Measurements from ENCODE around the gene AGAP1.

AGAP1 gene

DNA sequence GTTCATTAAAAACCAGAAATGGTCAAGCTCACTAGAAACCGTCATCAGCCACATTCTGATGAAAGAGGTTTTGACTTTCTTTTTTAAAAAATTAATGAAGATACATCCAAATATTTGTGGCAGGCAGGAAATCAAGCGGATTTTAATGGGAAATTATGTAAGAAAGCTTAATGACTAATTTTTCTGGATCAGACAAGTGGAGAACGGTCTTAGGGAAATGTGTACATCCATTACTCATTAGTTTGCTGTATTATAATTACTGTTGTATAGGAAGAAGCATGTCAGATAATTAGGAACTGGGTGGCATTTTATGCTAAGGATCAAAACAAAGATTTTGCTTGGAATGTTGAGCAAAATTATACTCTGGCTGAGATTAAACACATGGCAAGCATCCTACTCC is 39.4 kb downstream of the AGAP1 start:
- no peak for DNase-seq (ENCODE audit: low read depth in 2 of 2)

DNA sequence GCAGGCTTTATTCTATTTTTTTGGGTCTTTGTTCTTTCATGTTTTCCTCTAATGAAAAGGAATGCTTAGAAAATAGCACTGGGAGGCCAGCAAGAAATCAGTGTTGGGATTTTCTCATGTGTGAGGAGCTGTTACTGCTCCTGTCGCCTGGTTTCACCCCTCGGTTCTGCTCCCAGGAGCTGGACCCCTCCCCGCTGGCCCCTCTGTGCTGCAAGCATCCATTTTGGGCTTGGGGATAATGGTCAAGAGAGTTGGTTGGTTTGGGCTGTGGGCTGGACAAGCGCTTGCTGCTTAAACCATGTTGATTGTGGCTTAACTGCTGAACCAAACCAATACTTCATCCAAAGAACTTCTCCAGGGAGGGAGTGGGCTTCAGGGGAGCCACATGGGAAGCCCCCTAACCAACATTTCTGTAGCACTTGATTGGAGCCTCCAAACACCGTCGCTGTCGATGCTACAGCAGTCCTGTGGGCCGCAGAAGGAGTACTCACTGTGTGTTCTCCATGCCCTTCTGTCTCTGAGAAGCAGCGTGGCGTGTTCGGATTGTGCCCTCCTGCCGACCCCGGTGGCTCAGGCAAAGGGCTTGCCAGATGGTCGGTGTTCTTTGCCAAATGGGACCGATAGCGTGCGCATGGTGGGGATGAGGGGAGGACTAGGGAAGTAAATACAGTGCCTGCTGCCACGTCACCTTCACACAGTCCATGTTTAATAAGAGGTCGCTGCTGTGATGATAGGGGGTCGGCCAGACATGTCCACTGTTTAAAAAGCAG is 40.0 kb downstream of the AGAP1 start:
- no peak for DNase-seq (ENCODE audit: low read depth in 2 of 2)

DNA sequence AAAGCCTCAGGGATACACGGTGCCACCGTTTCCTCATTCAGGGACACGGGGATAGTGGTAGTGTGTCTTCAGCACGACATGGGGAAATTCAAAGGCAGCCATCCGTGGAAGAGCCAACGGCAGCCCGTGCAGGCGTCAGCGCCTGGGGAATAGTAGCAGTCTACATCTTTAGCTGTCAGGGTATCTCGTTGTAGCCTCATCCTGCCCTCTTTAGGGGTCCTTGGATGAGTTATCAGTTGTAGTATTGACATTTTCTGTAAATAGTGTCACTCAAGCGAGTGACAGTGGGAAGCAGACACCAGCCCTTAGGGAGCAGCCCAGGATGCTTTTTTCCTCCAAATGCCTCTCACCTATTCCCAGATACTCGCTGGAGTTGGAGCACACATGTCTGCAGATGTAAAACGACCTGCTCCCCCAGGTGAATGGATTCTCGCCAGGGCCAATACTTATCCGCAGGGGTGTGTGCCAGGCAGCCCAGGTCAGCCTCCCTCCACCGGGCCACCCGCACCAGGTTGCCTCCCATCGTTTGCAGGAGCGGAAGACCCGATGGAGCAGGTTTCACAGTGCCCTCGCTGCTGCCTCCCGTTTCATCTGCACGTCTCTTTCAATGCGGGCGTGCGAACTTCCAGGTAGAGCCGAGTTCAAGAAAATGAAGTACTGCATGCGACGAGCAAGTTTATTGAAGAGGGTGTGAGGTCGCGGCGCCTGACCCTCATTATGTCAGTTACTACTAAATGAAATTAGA is 41.0 kb downstream of the AGAP1 start:
- DNase-seq (ENCODE audit: low read depth in 2 of 2), result no peak

DNA sequence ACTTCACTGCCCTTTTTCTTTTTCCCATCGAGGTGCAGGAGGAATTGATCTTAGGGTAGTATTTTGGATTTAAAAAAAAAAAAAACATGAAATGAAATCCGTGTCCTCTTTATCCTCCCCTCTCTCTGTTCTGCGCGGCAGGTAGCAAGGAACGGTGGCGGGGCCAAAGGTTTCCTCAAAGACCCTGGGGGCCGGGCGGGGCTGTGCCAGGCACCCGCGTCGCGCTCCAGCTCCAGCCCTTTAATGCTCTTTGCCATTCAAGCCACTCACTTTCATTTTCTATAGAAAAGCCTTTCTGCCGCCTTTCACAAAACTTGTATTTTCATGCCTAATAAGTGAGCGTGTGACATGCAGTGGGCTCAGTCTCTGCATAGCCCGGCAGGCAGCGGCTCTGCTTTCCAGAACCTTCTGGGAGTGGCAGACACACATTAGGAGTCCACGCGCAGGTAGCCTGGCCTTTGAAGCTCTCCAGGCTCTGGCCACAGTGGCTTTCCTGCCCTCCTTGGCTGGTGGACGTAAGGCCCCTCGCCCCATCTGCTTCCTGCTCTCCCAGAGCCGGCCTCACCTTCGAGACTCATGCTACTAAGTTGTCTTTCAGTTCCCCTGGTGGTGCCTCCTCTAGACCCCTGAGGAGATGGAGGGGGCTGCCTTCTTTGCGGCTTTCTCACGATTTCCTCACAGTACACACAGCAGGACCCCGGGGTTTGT is 41.7 kb downstream of the AGAP1 start:
- no peak for DNase-seq (ENCODE audit: low read depth in 2 of 2)

- DNase-seq (ENCODE audit: low read depth in 2 of 2), result no peak
Observed at GRCh38 chr2:235536711-235537110, 42.9 kb downstream of the AGAP1 start.

GRCh38 chr2:235537186-235537585 is 43.3 kb downstream of the AGAP1 start:
- no peak for DNase-seq (ENCODE audit: low read depth in 2 of 2)

GRCh38 chr2:235537587-235537986 is 43.7 kb downstream of the AGAP1 start:
- DNase-seq (ENCODE audit: low read depth in 2 of 2), result no peak

DNA sequence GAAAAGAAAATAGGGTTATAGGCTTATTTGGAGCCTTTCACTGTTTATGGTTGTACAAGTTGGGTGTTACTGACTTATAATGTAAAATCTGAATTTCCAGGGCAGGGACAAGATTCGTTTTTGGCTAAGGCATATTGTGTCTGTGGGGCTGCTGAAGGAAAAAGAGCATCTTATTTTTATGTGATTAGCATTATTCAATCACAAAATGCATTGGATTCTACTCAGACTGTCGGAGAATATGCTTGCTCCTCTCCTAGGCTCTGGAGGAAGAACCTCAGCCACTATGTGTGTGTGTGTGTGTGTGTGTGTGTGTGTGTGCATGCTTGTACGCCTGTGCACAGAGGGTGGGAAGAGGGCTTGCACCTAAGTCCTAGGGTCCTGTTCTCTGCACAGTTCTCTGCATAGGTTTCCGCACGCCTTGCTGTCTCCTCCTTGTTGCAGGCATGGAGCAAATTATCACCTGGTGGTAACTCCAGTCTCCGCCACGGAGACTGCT is 44.3 kb downstream of the AGAP1 start:
- DNase-seq (ENCODE audit: low read depth in 2 of 2), result no peak

DNA sequence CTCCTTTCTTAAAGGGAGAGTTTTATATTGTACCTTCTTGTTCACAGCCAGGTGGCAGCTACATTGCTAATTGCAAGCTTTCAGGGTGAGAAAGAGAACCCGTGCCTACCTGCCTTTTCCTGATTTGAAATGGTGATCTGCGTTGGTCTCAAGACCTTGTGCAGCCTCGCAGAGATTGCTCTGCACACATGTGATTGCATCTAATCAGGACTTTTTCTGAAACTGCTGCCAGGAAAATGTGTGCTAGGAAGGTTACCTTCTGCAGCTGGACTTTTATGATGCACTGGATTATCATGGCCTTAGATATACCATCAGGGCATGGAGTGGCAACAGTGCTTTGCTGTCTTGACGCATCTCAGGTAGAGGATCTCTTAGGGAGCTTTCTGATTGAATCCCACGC is 45.1 kb downstream of the AGAP1 start:
- no peak for DNase-seq (ENCODE audit: low read depth in 2 of 2)

GRCh38 chr2:235539773-235540172 is 45.9 kb downstream of the AGAP1 start:
- DNase-seq (ENCODE audit: low read depth in 2 of 2), result no peak

GRCh38 chr2:235541016-235541415 is 47.2 kb downstream of the AGAP1 start:
- no peak for DNase-seq (ENCODE audit: low read depth in 2 of 2)

DNA sequence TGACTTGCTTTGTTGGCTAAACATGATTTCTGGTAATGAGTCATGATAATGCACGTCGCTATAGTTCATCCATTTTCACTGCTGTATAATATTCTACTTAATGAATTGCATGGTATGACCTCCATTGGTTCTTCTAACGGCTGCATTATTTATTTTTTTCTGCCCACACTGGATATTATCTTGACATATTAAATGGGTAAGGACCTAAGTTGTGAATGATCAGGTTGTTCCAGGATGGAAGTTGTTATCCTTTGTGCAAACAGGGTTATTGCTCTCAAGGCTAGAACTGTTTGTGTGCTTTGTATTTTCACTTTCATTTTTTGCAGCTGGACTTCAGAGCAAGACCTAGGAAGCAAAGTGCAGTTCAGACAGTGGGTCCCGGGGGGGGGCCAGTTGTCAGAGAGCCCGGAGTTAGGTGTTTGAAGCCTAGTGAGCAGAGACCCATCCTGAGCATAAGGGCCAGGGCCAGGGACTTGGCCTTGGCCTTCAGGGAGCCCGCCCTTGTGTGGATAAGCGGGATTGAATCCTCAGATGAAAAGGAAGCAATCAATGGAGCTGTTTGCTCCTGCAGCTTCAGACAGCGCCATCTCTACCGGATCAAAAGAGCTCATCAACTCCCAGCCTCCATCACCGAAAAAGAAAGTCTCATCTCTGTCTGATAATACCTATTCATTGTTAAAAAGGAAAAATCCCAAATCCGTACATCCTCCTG is 48.2 kb downstream of the AGAP1 start:
- DNase-seq (ENCODE audit: low read depth in 2 of 2), result no peak

- no peak for DNase-seq (ENCODE audit: low read depth in 2 of 2)
Observed at GRCh38 chr2:235542733-235543127, 48.9 kb downstream of the AGAP1 start.

- DNase-seq (ENCODE audit: low read depth in 2 of 2), result no peak
Observed at GRCh38 chr2:235543128-235543750, 49.4 kb downstream of the AGAP1 start.

DNA sequence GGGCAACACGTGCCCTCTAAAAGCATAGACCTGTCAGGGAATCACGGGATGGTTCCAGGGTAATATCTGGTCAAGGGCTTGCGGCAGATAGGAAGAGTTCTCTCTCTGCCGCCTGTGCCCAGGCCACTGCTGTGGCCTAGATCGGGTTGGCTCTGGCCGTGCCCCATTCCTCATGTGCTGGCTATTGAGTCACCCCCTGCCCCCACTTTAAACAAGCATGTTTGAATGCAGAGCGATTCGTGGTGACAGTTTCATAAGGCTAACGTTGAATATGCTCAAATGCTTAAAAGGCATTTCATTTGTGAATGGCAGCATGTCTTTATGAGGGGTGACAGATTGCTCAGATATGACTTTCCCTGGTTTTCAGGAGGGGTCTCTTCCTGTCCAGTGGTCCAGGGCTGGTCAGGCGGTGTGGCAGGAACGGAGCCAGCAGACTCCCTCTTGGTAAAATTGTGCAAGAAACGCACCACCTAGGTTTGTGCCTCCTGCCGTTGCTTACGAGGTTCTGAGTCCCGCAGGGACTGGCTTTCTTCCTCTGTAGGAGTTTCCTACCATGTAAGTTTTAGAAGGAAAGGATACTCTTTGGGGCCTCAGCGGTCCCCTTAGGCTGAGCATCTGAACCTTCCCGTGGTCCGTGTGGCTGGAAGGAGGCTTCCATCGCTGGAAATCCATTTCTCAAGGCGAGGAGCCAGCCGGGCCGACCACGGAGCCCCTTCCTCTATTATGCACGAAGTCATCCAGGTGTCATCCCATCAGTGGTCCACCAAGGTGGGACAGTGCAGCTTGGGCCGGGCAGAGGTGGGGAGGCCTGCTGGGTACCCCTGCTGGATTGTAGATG is 50.2 kb downstream of the AGAP1 start:
- DNase-seq (ENCODE audit: low read depth in 2 of 2), result no peak

DNA sequence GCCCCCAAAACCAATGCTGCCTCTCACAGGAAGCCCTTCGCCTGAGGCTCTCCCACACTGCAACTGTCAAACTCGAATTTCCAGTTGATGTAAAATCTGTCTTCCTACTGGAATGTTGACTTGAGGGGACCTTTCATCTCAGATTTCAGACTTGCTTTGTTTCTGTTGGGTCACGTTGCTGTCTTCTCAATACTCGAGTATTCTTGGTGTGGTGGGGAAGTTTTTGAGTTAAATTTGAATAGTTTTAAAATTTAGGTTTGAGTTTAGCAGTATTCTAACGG is 50.8 kb downstream of the AGAP1 start:
- no peak for DNase-seq (ENCODE audit: low read depth in 2 of 2)

GRCh38 chr2:235545339-235546150 is 51.7 kb downstream of the AGAP1 start:
- DNase-seq (ENCODE audit: low read depth in 2 of 2), result no peak

GRCh38 chr2:235546151-235546435 is 52.2 kb downstream of the AGAP1 start:
- DNase-seq (ENCODE audit: low read depth in 2 of 2), result no peak

DNA sequence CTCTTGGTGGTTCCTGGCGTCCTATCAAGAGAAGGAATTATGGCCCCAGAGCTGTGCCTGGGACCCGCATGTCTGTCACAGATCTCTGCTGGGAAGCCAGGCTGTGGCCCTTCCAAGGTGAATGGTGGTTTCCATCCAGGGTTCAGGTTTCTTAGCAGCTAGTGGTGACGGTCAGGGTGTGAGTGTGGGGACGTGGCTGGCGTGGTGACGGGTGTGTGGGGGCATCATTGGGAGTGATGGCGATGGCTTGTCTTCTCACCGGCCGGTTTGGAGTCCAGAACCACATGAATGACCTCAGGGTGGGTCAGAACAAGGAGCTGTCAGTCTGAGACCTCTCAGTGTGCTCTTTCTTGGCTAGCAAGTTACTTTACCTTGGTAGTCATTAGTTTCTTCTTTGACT is 52.6 kb downstream of the AGAP1 start:
- no peak for DNase-seq (ENCODE audit: low read depth in 2 of 2)

GRCh38 chr2:235549735-235550377 is 56.0 kb downstream of the AGAP1 start:
- no peak for DNase-seq (ENCODE audit: low read depth in 2 of 2)
